GM18519 (cell line): ENCODE measurements around the gene PPP1R16B.
A peak's percentile ranks its signal among the peaks of the same experiment; 100 is the strongest.

ENCODE experiments used
- ATAC-seq: cut with Tn5 transposase; IDR thresholded peaks from one replicate; pipeline ENCODE4 v1.9.1; 2021; ENCODE audit warnings: mild to moderate bottlenecking, moderate library complexity; ENCODE audit not compliant: unreplicated experiment, low FRiP score

PPP1R16B gene

DNA sequence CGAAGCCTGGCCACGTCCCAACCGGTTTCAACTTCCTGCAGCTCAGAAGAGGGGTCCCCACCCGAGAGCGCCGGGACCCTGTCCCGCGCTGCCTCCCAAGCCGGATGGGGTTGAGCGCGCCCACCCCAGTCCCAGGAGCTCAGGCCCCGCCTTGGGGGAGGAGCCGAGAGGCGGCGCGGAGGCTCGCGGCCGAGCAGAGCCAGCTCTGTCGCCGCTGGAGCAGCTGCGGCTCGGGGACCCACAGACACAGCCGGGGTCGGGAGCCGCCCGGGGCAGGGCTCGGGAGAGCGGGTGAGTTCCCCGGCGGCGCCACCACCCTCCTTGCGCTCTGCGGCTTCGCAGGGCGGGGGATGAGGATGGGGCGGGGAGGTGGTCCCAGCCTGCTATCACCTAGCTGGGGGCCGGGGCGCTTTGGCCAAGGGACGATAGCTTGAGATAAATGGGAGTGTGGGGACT is at the start of gene PPP1R16B:
Gene PPP1R16B (plus strand): TSS at position 196 of the 456 bp plus-strand sequence. CDS start 30,229 bp downstream, outside the sequence.
- peak; percentile 39 for ATAC-seq

DNA sequence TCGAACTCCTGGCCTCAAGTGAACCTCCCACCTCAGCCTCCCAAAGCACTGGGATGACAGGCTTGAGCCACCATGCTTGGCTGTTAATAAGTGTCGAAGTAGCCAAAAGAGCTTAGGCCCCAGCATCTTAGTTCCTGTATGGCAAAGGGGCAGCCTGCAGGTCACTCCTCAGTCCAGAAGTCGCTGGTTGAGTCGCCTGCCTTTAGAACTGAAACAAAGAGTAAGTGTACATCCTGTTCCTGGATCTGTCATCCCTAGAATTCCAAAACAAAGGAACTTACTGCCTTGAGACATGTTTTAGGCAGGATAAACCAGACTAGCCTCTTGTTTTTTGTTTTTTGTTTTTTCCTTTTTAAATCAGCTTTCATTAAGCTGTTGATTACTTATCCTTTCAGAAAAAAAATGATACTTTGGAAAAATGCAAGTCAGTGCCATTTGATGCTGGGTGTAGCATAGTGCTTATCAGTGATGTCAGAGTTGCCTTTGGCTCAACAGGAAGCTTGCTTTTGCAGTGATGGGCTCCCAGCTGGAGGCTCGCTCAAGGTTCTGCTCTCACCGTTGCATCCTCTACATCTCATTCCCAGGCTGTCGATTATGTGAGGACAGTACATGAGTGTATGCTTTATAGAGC is 48.2 kb upstream of the PPP1R16B start:
- ATAC-seq, result no peak

DNA sequence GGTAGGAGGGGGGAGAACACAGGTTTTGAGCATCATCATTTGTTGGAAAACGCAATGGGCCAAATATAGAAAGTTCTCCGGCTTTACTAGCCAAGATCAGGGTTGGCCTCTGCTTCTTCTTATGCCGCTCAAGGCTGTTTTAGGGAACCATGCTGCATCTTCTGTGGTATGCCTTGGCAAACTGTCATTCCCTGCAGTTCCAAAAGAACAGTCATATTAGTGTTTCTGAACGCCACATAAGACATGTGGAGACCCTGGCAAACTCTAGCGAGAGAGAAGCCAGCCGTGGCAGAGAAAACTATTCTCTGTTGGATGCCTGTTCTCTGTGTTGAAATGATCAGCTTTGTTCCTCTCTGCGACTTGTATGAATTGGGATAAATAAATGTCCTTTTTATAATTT is 46.4 kb upstream of the PPP1R16B start:
- ATAC-seq, result no peak

DNA sequence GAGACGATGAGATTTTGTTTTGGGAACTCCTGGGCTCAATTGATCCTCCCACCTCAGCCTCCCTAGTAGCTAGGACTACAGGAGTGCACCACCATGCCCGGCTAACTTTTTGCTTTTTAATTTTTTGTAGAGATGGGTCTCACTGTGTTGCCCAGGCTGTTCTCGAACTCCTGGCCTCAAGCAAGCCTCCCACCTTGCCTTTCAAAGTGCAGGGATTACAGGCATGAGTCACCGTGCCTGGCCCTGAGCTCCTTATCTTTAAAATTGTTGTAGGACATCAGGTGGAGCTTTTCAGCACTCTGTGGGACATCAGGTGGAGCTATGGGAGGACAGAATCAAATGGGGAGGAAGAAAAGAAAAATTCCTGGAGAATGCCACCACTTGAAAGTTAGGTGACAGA is 44.5 kb upstream of the PPP1R16B start:
- no peak for ATAC-seq

DNA sequence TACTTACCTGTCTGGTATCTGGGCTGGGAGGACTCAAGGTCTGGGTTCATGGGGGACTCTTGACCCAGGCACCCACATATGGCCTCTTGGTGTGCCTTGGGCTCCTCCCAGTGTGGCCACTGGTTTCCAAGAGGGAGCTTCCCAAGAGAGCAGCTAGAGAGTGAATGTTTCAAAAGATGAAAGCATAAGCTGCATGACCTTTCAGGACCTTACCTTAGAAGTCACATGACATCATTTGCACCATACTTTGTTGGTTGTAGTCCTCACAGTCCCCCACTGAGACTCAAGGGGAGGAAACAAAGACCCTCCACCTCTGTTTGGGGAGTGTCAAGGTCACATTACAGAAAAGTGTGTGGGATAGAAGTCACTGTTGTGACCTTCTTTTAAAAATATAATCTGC is 43.3 kb upstream of the PPP1R16B start:
- no peak for ATAC-seq

DNA sequence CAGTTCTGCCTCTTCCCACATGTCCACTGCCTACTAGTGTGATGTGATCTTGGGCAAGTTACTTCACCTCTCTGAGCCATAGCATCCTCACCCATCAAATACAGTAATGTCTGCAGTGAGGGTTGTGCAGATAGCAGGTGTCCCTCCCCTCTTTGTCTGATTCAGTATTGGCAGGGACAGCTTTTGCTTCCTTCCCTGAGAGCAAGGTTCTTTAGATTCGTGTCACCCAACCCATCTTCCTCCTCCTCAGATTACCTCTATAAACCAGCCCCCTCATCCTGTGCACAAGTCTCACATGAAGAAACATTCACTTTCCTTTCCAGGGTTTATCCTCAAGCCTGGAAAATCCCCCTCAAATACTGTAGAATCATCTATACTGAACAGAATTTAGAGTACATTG is 41.9 kb upstream of the PPP1R16B start:
- no peak for ATAC-seq

DNA sequence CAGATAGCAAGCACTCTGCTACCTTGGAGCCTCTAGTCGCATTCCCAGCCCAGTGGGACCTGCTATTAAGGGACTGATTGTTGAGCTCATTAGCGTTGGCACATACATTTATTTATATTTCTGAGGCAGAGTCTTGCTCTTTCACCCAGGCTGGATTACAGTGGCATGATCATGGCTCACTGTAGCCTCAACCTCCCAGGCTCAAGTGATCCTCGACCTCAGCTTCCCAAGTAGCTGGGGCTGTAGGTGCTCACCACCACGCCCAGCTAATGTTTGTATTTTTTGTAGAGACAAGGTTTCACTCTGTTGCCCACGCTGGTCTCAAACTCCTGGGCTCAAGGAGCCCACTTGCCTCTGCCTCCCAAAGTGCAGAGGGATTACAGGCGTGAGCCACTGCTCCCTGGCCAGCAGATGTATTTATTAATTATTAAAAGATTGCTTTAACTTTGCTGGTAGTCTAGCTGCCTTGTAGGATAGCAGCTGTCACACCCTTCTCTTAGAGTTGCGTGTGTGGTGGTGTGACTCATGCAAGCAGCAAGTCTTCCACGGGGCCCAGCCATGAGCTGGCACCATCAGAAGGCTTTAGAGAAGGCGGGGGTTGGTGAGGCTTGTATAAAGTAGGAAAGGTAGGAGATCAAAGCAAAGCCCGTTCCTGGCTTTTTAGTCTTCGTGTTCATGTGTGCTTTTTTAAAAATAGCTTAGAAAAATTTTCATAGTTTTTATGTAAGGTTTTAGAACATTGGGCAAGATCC is 40.8 kb upstream of the PPP1R16B start:
- ATAC-seq, result no peak

DNA sequence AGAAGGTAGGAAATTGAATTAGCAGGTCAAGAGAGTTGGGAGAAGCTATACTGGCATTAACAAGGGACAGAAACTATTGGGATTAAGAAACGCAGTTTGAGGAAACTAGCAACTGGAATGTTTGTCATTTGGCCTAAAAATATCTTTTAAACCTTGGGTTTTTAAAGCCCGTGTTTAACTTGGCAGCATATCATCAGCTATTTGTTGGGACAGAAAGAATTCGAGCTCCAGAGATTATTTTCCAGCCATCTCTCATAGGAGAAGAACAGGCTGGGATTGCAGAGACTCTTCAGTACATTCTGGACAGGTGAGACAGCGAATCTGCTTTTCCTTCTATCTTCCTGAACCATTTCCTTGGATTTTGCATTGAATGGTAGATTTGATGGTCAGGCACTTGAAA is 39.4 kb upstream of the PPP1R16B start:
- no peak for ATAC-seq

DNA sequence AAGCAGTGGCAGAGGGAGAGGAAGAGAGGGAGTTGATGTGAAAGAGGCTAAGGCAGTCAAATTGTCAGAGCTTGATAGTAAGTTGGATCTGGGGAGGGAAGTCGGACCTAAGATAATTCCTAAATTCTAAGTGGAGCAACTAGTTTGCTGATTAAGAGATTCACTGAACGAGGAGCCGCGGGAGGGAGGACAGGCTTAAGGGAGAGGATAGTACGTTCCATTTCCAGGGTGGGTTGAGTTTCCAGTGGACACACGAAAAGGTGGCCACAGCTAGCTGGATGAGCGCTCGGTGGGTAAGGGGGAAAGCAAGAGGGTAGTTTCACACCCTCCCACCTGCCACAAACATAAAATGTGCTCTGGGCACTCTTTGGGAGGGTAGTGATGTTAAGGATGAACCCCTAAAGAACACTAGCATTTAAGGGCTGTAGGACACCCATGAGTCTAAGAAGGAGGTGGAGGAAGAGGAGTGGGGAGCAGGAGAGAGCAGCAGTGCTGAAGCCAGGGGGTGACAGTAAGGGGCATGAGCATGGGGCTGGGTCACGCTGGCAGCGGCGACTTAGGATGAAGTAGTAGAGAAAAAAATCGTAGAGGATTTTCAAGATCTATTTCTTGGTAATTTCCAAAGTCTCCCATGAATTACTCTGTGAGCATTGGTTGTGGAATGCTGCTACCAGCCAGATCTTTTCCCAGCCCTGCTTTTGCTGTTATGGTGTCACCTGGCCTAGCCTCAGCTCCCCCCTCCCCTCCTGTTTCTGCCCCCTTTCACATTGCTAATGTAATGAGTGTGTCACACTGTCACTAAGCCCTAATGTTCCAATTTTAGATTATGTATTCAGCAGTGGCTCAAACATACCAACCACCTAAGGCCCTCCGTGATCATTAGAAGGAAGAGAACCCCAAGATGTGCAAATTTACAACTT is 35.9 kb upstream of the PPP1R16B start:
- no peak for ATAC-seq

DNA sequence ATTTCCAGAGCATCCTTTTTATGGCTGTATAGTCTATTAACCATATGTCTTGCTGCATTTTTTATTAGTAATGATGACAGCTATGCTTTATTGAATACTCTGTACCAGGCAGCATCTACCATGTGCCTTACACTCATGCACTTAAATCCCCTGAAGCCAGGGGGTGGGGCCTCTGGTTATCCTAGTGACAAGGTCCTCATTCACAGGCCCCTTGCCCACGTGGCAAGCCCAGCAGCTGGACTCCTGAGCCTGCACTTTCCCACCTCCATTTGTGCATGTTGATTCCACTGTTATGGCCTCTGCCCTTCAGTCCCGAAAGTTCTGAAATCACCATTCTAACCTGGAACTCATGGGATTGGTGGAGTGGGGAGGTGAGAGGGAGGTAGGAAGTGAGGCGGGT is 35.0 kb upstream of the PPP1R16B start:
- no peak for ATAC-seq

DNA sequence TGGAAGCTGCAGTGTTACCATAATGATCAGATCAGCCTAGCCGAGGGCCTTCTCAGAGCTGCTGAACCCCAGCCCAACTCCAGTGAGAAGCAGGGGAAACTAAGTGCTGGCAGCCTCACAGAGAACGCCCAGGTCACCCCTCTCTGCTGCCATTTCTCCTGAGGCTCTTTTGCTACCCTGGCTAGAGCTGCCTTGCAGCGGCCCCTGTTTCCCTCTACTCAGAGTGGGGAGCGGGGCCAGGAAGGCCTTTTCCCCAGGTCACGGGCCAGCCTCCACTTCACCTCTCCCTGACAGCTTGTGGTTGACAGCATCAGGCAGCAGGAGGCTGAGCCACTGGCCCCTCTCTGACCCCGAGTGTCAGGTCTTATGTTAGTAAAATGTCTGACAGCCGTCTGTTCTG is 34.5 kb upstream of the PPP1R16B start:
- ATAC-seq, result no peak

DNA sequence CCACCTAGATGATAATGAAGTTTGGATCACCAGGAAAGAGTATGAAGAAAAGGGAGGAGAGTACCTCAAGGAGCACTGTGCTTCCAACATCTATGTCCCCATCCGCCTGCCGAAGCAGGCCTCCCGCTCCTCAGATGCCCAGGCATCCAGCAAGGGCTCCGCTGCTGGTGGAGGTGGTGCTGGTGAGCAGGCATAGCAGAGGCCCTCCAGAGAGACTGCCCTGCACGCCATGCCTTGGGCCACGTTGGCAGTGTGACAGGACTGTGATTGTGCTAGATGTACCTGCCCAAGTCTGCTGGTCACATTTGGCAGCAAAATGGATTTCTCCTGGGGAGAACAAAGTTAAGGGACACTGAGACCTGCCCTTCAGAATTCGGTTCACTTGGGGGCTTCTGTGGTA is 33.9 kb upstream of the PPP1R16B start:
- no peak for ATAC-seq

DNA sequence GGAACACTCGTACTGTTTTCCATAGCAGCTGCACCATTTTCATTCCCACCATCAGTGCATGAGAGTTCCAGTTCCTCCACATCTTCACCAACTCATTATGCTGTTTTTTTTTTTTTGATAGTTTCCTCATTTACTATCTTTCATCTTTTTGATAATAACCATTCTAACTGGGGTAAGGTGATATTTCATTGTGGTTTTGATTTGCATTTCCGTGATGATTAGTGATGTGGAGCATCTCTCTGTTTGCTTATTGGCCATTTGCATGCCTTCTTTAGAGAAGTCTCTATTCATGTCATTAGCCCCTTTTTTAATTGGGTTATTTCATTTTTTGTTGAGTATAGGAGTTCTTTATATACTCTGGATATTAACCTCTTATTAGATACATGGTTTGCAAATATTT is 31.3 kb upstream of the PPP1R16B start:
- ATAC-seq, result no peak

DNA sequence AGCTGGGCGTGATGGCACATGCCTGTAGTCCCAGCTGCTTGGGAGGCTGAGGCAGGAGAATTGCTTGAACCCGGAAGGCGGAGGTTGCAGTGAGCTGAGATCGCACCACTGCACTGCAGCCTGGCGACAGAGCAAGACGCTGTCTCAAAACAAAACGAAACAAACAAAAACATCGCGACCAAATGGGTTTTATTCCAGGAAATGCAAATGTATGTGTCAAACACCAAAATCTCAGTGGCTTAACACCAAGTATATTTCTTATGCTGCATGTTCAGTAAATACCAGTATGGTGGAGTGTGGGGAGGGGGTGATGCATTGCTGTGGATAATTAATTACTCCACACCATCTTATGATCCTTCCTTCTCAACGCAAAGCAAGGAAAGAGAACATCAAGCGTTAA is 29.1 kb upstream of the PPP1R16B start:
- ATAC-seq, result no peak

DNA sequence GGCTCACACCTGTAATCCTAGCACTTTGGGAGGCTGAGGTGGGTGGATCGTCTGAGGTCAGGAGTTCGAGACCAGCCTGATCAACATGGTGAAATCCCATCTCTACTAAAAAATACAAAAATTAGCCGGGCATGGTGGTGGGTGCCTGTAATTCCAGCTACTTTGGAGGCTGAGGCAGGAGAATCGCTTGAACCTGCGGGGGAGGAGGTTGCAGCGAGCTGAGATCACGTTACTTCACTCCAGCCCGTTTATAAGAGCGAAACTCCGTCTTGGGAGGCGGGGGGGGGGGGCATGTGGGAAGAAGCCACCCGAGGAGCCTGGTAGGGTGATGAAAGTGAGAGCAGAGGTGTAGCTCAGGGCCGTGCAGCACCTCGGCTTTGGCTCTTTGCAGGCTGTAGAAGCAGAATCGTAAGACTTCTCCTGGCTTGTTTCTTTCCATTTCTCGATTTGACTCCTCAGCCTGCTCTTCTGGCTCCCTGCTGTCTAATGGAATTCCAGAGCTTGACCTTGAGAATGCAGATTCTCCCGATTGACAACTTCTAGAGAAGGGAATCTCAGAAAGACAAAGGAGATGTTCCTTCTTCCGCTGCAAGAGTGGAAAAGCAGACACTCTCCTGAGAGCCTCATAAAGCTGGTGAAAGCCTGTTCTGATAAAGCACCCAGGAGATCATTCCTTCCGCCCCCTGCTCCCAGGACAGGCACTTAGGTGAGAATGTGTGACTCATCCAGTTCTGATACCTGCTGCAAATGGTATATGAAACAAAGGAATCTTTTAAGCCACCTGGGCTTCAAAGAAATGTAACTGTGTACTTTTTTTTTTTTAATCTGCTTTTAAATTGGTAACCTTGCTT is 26.0 kb upstream of the PPP1R16B start:
- no peak for ATAC-seq

DNA sequence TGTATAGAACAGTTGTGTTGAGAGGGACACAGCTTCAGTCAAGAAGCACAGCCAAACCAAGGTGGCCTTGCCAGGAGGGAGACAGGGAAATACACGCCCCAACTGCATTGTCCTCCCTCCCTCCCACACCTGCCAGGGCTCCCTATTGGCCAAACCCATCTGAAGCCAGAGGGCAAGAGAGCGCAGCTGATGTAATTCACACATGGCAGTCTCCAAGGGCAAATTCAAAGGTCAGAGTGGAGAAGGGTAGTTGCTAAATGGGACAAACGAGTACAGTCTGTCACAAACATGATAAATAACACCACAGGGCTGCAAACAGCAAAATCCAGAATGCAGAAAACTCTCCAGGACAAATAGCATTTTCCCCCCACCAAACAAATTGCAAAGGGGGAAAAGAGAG is 23.2 kb upstream of the PPP1R16B start:
- ATAC-seq, result no peak

DNA sequence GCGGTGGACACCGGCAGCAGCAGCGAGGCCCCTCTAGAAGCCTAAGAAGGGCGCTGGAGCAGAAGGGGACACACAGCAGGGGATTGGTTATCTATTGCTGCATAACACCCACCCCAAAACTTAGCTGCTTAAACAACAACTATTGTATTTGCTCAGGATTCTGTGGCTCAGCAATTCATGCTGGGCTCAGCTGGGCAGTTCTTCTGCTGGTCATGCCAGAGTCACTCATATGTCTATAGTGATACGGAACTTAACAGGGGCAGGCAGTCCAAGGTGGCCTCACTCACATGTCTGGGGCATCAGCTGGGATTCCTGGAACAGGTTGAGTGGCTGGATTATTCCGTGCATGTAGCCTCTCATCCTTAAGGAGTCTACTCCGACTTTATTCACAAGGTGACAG is 17.6 kb upstream of the PPP1R16B start:
- ATAC-seq, result no peak

DNA sequence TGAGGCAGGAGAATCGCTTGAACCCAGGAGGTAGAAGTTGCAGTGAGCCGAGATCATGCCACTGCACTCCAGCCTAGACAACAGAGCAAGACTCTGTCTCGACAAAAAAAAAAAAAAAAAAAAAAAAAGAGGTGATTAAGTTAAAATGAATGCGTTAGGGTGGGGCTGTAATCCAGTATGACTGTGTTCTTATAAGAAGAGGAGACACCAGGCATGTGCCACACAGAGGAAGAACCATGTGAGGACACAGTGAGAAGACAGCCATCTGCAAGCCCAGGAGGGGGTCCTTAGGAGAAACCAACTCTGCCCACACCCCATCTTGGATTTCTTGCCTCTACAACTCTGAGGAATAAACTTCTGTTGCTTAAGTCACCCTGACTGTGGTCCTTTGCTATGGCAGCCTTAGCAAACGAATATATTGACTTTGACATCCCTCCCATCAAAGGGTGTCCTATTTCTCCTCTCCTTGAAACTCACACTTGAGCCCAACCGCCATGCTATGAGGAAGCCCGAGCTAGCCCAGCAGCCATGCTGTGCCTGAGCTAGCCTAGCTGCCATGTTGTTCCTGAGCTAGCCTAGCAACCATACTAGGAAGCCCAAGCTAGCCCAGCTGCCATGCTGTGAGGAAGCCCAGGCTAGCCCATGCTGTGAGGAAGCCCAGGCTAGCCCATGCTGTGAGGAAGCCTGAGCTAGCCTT is 15.8 kb upstream of the PPP1R16B start:
- no peak for ATAC-seq

DNA sequence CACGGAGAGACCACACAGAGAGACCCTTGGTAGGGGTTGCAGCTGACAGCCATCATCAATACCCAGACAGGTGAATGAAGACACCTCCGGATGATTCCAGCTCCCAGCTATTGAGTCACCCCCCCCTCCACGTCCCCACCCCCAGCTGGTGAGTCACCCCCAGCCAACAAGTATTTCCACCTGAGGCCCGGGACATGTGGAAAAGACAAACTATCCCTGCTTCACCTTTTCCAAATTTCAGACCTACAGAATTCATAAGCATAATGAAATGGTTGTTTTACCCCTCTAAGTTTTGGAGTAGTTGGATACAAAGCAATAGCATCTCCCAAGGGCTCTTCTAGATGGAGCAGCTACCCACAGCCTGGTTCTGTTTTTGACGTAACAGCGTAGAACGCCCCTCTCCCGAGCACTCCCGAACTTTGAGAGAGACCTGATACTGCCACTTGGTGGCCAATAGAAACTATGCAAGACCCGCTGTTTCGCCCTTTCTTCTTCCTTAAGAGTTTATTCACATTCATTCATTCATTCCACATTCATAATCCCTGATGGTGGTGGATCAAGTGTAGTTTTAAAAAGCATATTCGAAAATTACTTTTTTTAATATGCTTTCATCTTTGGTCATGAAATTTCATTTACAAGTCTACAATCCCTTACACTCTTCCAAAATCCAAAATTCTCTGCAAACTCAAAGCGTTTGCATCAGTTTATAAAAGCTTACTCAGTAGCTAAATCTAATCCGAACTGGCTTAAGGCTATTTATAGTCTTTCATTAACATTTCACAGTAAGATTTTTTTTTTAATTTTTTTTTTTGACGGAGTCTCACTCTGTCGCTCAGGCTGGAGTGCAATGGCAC is 15.1 kb upstream of the PPP1R16B start:
- no peak for ATAC-seq
